ENCODE results near the gene EFCAB9.

EFCAB9 gene

GRCh38 chr5:172245703-172246125, 51.7 kb downstream of the EFCAB9 start:
- DNase-seq: no peak
- no peaks in the 10 kb centered on the region for H3K9me3 ChIP-seq
- TF ChIP-seq CTCF (IDR thresholded peaks at IDR 0.05; ENCODE audit: low read depth, low read length): no peak
- no peaks in the 10 kb centered on the region for H3K27me3 ChIP-seq
- no peak overlapping the region for H3K4me3 ChIP-seq (ENCODE audit: low read depth, low read length)
- H3K36me3 ChIP-seq: no peaks in the 10 kb centered on the region
- H3K4me1 ChIP-seq: no peaks in the 10 kb centered on the region

GRCh38 chr5:172248637-172249036, 54.7 kb downstream of the EFCAB9 start:
- no peaks in the 10 kb centered on the region for H3K36me3 ChIP-seq

GRCh38 chr5:172251419-172251818, 57.4 kb downstream of the EFCAB9 start:
- Histone ChIP-seq H3K36me3 (peaks cover 5% of the 10 kb centered on the region; the same call in 1 of the 2 replicates), H3K9me3 (no peaks in the 10 kb centered on the region)
- no peak for TF ChIP-seq CTCF (IDR thresholded peaks at IDR 0.05; ENCODE audit: low read depth, low read length)

More at GRCh38 chr5:172248637-172249036, 54.7 kb downstream of the EFCAB9 start:
- no peak for TF ChIP-seq CTCF (IDR thresholded peaks at IDR 0.05; ENCODE audit: low read depth, low read length)
- H3K27me3 ChIP-seq: no peaks in the 10 kb centered on the region
- no peak for DNase-seq
- H3K9me3 ChIP-seq: no peaks in the 10 kb centered on the region
- no peaks in the 10 kb centered on the region for H3K4me1 ChIP-seq
- H3K4me3 ChIP-seq (ENCODE audit: low read depth, low read length): no peak overlapping the region

GRCh38 chr5:172252501-172252900, 58.5 kb downstream of the EFCAB9 start:
- Histone ChIP-seq H3K9me3 (no peaks in the 10 kb centered on the region), H3K36me3 (peaks cover 5% of the 10 kb centered on the region; the same call in 1 of the 2 replicates), H3K27me3 (no peaks in the 10 kb centered on the region), H3K4me3 (ENCODE audit: low read depth, low read length) (no peak overlapping the region), H3K4me1 (no peaks in the 10 kb centered on the region)
- no peak for TF ChIP-seq CTCF (IDR thresholded peaks at IDR 0.05; ENCODE audit: low read depth, low read length)
- DNase-seq: no peak

More at GRCh38 chr5:172251419-172251818, 57.4 kb downstream of the EFCAB9 start:
- Histone ChIP-seq H3K4me1 (no peaks in the 10 kb centered on the region), H3K27me3 (no peaks in the 10 kb centered on the region), H3K4me3 (ENCODE audit: low read depth, low read length) (no peak overlapping the region)
- no peak for DNase-seq
